Measurements from ENCODE around the gene DCLRE1B.

The DCLRE1B gene

GRCh38 chr1:113950908-113951307 lies 45.8 kb downstream of the DCLRE1B start:
- DNase-seq, result no peak

GRCh38 chr1:113951719-113952118 lies 46.6 kb downstream of the DCLRE1B start:
- DNase-seq, result no peak

- no peak for DNase-seq
These were observed 52.9 kb downstream of the DCLRE1B start for GRCh38 chr1:113957984-113958383.

GRCh38 chr1:113958691-113959090 lies 53.6 kb downstream of the DCLRE1B start:
- DNase-seq, result no peak

- no peak for DNase-seq
These were observed 58.3 kb downstream of the DCLRE1B start for GRCh38 chr1:113963281-113963906.

All from DMS53 (cell line).